Mammary epithelial cell (primary cell): ENCODE results near the gene WDR36.

Experiments
- CTCF ChIP-seq, 2 donors: IDR thresholded peaks in 1 of 2; conservative IDR thresholded peaks in 1 of 2; 2 replicates each; pipeline ENCODE4 v1.5.1; 2011 to 2012; ENCODE audit warnings: inconsistent platforms in 2 of 2, low read length in 2 of 2, mild to moderate bottlenecking in 2 of 2, control low read depth in 1 of 2, low read depth in 1 of 2; ENCODE audit not compliant: insufficient read depth in 1 of 2; ENCODE audit errors: extremely low read depth in 1 of 2
- EZH2 ChIP-seq: IDR thresholded peaks from 2 replicates; pipeline ENCODE4 v1.6.1; 2012; ENCODE audit warnings: low read length, inconsistent platforms, borderline replicate concordance

GRCh38 chr5:111072949-111073682 lies 19.0 kb upstream of the WDR36 start:
- TF ChIP-seq EZH2: no peak
- TF ChIP-seq CTCF (conservative IDR thresholded peaks at IDR 0.05 in 1 of 2, IDR thresholded peaks at IDR 0.05 in 1 of 2; ENCODE audit: extremely low read depth in 1 of 2, insufficient read depth in 1 of 2, low read depth in 1 of 2, low read length in 2 of 2): peak in 1 of 2 donors; percentile 29
